Osteoblast (primary cell): ENCODE results near the gene CASZ1. TPM values are rescaled to one million over a fixed set of nuclear protein-coding genes. Genes with fewer than 3 reads are reported as not detected.
A peak's percentile ranks its signal among the peaks of the same experiment; 100 is the strongest.

ENCODE experiments used
- DNase-seq: peaks from one replicate; pipeline ENCODE4 v3.0.0; 2011; ENCODE audit warnings: low spot score, mixed read lengths; ENCODE audit not compliant: insufficient read length; ENCODE audit errors: missing footprints
- H2AFZ ChIP-seq: 2 replicates; pipeline ENCODE4 v1.6.0; 2011; ENCODE audit warnings: mild to moderate bottlenecking, low read length
- H3K27ac ChIP-seq: 2 replicates; pipeline ENCODE4 v1.5.1; 2011; ENCODE audit warnings: mild to moderate bottlenecking, low read depth, low read length, moderate library complexity
- H3K27me3 ChIP-seq: 2 replicates; pipeline ENCODE4 v1.6.0; 2012; ENCODE audit warnings: mild to moderate bottlenecking, control low read depth, inconsistent platforms, low read length, moderate library complexity; ENCODE audit not compliant: insufficient read depth
- H3K36me3 ChIP-seq: 2 replicates; pipeline ENCODE4 v1.5.1; 2011; ENCODE audit warnings: mild to moderate bottlenecking, low read length, control low read depth, moderate library complexity; ENCODE audit not compliant: insufficient read depth
- H3K4me1 ChIP-seq: 2 replicates; pipeline ENCODE4 v1.5.1; 2011; ENCODE audit warnings: mild to moderate bottlenecking, low read length, control low read depth, moderate library complexity; ENCODE audit not compliant: insufficient read depth
- H3K4me2 ChIP-seq: 2 replicates; pipeline ENCODE4 v1.6.0; 2011; ENCODE audit warnings: mild to moderate bottlenecking, low read length; ENCODE audit not compliant: insufficient read depth
- H3K4me3 ChIP-seq: fragments of 200-600 bp; sonication (generic); 3 replicates; pipeline ENCODE4 v1.5.1; 2012; ENCODE audit warnings: mild to moderate bottlenecking, low read length, inconsistent platforms; ENCODE audit not compliant: insufficient read depth
- H3K79me2 ChIP-seq: 2 replicates; pipeline ENCODE4 v1.6.0; 2012; ENCODE audit warnings: mild to moderate bottlenecking, low read length, control low read depth, inconsistent platforms; ENCODE audit not compliant: insufficient read depth
- H3K9me3 ChIP-seq: 2 replicates; pipeline ENCODE4 v1.5.1; 2011; ENCODE audit warnings: low read depth, low read length, control low read depth
- H4K20me1 ChIP-seq: 2 replicates; pipeline ENCODE4 v1.6.0; 2012; ENCODE audit warnings: mild to moderate bottlenecking, low read length, control low read depth; ENCODE audit not compliant: insufficient read depth
- total RNA-seq: library from RNA; depleted of rRNA; stranded (reverse); fragments of >200 nt; gene quantifications from 2 replicates; pipeline ENCODE4 v1.2.3, GENCODE V29; 2012
- TF ChIP-seq, protein P1 (sequence below): IDR thresholded peaks from 2 replicates; pipeline ENCODE4 v1.5.1; 2011; ENCODE audit warnings: mild to moderate bottlenecking, low read depth, low read length, moderate library complexity; ENCODE audit errors: extremely low read depth

Gene CASZ1
- total RNA-seq, 1 donor = 0.36 TPM

DNA sequence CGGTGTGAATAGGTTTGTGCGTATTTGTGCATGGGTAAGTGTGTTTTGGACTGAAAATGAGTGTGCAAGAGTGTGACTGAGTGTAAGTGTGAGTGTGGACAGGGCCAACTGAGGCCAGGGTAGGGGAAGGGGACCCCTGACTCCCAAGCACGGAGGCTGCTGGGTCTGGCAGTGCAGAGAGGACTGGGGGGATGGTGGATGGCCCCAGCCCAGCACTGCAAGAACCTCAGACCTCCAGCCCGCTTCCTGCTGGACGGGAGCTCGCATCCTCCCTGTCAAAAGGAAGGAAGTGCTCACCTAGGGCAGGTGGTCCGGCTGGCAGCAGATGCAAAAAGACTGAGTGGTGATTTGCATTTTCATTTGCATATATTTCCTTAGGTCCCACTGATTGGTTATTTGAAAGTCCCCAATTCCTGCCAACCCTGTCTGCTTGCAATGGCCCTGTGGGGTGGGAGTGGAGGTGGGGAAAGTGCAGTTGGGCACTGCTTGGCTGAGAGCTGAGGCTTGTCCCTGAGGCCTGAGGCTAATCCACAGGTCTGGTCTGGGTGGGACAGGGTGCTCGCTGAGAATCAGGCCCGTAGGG, 42.8 kb upstream of the CASZ1 start:
- DNase-seq = peak; percentile 36
- no peak overlapping the region for H2AFZ ChIP-seq
- no peaks in the 10 kb centered on the region for H4K20me1 ChIP-seq
- no peak overlapping the region for H3K27ac ChIP-seq
- H3K4me3 ChIP-seq = no peak overlapping the region
- no peaks in the 10 kb centered on the region for H3K79me2 ChIP-seq
- H3K27me3 ChIP-seq = peaks cover 62% of the 10 kb centered on the region
- TF ChIP-seq, protein P1, sequence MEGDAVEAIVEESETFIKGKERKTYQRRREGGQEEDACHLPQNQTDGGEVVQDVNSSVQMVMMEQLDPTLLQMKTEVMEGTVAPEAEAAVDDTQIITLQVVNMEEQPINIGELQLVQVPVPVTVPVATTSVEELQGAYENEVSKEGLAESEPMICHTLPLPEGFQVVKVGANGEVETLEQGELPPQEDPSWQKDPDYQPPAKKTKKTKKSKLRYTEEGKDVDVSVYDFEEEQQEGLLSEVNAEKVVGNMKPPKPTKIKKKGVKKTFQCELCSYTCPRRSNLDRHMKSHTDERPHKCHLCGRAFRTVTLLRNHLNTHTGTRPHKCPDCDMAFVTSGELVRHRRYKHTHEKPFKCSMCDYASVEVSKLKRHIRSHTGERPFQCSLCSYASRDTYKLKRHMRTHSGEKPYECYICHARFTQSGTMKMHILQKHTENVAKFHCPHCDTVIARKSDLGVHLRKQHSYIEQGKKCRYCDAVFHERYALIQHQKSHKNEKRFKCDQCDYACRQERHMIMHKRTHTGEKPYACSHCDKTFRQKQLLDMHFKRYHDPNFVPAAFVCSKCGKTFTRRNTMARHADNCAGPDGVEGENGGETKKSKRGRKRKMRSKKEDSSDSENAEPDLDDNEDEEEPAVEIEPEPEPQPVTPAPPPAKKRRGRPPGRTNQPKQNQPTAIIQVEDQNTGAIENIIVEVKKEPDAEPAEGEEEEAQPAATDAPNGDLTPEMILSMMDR = no peak
- H3K4me1 ChIP-seq = no peaks in the 10 kb centered on the region
- H3K9me3 ChIP-seq = peaks cover 7% of the 10 kb centered on the region
- H3K36me3 ChIP-seq = no peaks in the 10 kb centered on the region
- H3K4me2 ChIP-seq = no peak overlapping the region

DNA sequence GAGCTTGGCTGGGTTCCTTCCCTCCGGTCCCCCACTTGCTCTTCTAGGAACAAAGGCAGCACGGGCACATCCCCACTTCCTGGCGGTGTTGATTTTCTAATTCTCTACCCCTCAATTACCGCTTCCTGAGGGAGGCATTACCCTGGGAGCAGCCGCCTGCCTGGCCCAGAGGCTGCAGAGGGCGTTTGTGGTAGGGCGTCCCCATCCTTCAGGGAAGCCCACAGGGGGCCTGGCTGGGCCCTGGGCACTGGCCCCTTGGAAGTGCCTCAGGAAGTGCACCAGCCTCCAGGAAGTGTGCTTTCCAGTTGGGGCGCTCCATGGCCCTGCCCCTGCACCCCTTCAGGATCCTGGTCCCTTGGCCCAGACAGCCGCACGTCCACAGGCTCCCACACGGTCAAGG, 42.1 kb upstream of the CASZ1 start:
- Histone ChIP-seq H3K27me3 (peaks cover 64% of the 10 kb centered on the region), H4K20me1 (no peaks in the 10 kb centered on the region), H3K4me3 (no peak overlapping the region), H3K4me2 (no peak overlapping the region), H3K4me1 (no peaks in the 10 kb centered on the region), H3K9me3 (peaks cover 4% of the 10 kb centered on the region), H3K79me2 (no peaks in the 10 kb centered on the region), H2AFZ (no peak overlapping the region), H3K36me3 (no peaks in the 10 kb centered on the region), H3K27ac (no peak overlapping the region)
- TF ChIP-seq, protein P1 = no peak
- peak; percentile 56 for DNase-seq

DNA sequence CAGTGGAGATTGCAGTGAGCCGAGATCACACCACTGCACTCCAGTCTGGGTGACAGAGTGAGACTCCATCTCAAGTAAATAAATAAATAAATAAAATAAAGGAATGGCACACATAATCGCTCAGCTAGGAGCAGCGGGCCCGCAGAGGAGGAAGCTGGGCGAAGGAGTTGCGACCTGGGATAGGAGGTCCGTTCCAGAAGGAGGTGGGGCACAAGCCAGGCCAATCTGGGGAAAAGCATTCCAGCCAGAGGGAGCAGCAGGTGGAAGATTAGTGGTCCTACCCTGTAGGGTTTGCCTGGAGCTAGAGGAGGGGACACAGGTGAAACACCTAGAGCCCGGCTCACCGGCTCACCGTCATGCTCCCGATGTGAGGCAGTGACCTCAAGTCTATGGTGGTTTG, 40.3 kb upstream of the CASZ1 start:
- DNase-seq = no peak
- H3K4me3 ChIP-seq = no peak overlapping the region
- no peaks in the 10 kb centered on the region for H3K36me3 ChIP-seq
- H4K20me1 ChIP-seq = no peaks in the 10 kb centered on the region
- H2AFZ ChIP-seq = no peak overlapping the region
- H3K79me2 ChIP-seq = no peaks in the 10 kb centered on the region
- H3K4me2 ChIP-seq = no peak overlapping the region
- H3K27me3 ChIP-seq = peaks cover 57% of the 10 kb centered on the region
- no peaks in the 10 kb centered on the region for H3K9me3 ChIP-seq
- no peaks in the 10 kb centered on the region for H3K4me1 ChIP-seq
- H3K27ac ChIP-seq = no peak overlapping the region
- TF ChIP-seq, protein P1 = no peak

DNA sequence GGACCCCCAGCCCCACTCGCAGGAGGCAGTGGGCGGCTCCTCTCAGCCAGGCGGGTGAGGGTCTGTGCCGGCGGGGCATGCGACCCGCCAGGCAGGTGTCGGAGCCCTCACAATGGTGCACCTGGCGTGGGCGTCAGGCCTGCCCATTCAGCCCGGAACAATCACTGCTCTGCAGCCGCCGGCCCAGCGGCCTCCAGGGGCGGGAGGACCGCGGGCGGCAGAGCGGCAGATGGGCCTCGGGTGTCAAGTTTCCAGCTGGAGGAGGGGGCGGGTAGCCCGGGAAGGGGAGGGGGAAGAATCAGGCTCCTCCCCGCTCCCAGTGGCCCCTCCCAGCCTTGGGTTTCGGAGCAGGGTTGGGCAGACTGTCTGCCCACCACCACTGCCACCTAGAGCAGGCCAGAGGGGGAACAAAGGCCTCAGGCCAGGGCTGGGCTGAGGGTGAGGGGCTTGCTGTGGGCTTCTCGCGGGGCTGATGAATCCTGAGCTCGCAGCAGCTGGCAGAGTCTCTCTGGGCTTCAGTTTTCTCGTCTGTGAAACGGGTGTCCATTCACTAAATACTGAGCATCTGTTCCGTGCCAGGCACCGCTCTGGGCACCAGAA, 39.5 kb upstream of the CASZ1 start:
- Histone ChIP-seq H3K9me3 (no peaks in the 10 kb centered on the region), H3K27ac (no peak overlapping the region), H3K79me2 (no peaks in the 10 kb centered on the region), H3K4me1 (no peaks in the 10 kb centered on the region), H3K36me3 (no peaks in the 10 kb centered on the region), H4K20me1 (no peaks in the 10 kb centered on the region), H3K4me3 (no peak overlapping the region), H3K4me2 (no peak overlapping the region), H3K27me3 (peaks cover 54% of the 10 kb centered on the region), H2AFZ (no peak overlapping the region)
- DNase-seq = peak; percentile 90
- TF ChIP-seq, protein P1 = no peak
